HEK293 (cell line): ENCODE results near the gene AHCTF1.
"Not testable (repeated sequence)": the region's sequence is repeated elsewhere in the genome, so short reads cannot be mapped to it uniquely, and the experiment has no call there.

Experiments
- YY1 ChIP-seq: fragments of 450-650 bp; formaldehyde crosslinking; IDR thresholded peaks from 2 replicates; pipeline ENCODE4 v1.5.1; 2018; ENCODE audit warnings: missing biosample characterization, missing genetic modification characterization
- ZBTB20 ChIP-seq: fragments of 450-650 bp; formaldehyde crosslinking; IDR thresholded peaks from 2 replicates; pipeline ENCODE4 v1.5.1; 2016; ENCODE audit warnings: missing biosample characterization, missing genetic modification characterization
- ZBTB8A ChIP-seq: fragments of 450-650 bp; formaldehyde crosslinking; IDR thresholded peaks from 2 replicates; pipeline ENCODE4 v1.5.1; 2016; ENCODE audit warnings: missing biosample characterization, missing genetic modification characterization
- ZEB2 ChIP-seq: fragments of 450-650 bp; formaldehyde crosslinking; IDR thresholded peaks from 2 replicates; pipeline ENCODE4 v1.5.1; 2016; ENCODE audit warnings: missing biosample characterization, missing genetic modification characterization
- ZNF221 ChIP-seq: fragments of 450-650 bp; formaldehyde crosslinking; IDR thresholded peaks from 2 replicates; pipeline ENCODE4 v1.5.1; 2017; ENCODE audit warnings: missing biosample characterization, missing genetic modification characterization, borderline replicate concordance
- ZNF404 ChIP-seq: fragments of 450-650 bp; formaldehyde crosslinking; IDR thresholded peaks from 2 replicates; pipeline ENCODE4 v1.5.1; 2017; ENCODE audit warnings: missing biosample characterization, missing genetic modification characterization
- ZNF561 ChIP-seq: fragments of 450-650 bp; IDR thresholded peaks from 2 replicates; pipeline ENCODE4 v1.5.1; 2018; ENCODE audit warnings: missing biosample characterization, missing genetic modification characterization, borderline replicate concordance
- TF ChIP-seq, protein P1 (sequence below): fragments of 450-650 bp; formaldehyde crosslinking; IDR thresholded peaks from 2 replicates; pipeline ENCODE4 v1.5.1; 2017; ENCODE audit warnings: missing biosample characterization, missing genetic modification characterization
- TF ChIP-seq, protein P2 (sequence below): fragments of 450-650 bp; formaldehyde crosslinking; IDR thresholded peaks from 2 replicates; pipeline ENCODE4 v1.5.1; 2016; ENCODE audit warnings: missing biosample characterization, missing genetic modification characterization
- TF ChIP-seq, protein P3 (sequence below): fragments of 450-650 bp; formaldehyde crosslinking; IDR thresholded peaks from 2 replicates; pipeline ENCODE4 v1.5.1; 2016; ENCODE audit warnings: missing biosample characterization, missing genetic modification characterization
- TF ChIP-seq, protein P4 (sequence below): IDR thresholded peaks from 2 replicates; pipeline ENCODE4 v1.6.1; 2011; ENCODE audit warnings: mild to moderate bottlenecking, low read depth, low read length, borderline replicate concordance
- TF ChIP-seq, protein P5 (sequence below): fragments of 450-650 bp; formaldehyde crosslinking; IDR thresholded peaks from 2 replicates; pipeline ENCODE4 v1.5.1; 2016; ENCODE audit warnings: missing biosample characterization, missing genetic modification characterization
- TF ChIP-seq, protein P6 (sequence below): fragments of 450-650 bp; formaldehyde crosslinking; IDR thresholded peaks from 2 replicates; pipeline ENCODE4 v1.5.1; 2016; ENCODE audit warnings: missing biosample characterization, missing genetic modification characterization, low read depth
- TF ChIP-seq, protein P7 (sequence below): fragments of 450-650 bp; formaldehyde crosslinking; IDR thresholded peaks from 2 replicates; pipeline ENCODE4 v1.5.1; 2016; ENCODE audit warnings: missing biosample characterization, missing genetic modification characterization

DNA sequence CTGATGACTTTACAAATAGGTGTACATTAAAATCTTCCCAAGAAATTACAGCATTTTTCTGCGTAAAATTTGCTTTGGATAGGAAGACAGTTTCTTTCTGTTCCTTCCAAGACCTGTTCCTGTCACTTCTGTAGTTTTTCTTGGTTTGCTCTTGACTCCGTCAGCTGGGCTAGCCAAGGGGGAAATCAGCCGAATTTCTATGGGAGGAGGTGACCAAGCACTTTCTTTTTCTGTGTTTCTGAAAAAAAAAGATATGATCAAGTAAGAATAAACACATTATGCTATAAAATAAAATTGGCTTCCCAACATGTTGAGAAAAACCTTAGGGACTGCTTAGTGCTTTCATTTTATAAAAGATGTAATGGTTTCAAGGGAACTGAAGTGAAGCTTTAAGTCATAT lies 91.0 kb downstream of the AHCTF1 start:
- not testable (repeated sequence) for TF ChIP-seq ZBTB20 (tag by site-specific recombination); YY1; ZNF561 (tag by site-specific recombination); ZEB2 (tag by site-specific recombination); ZBTB8A (tag by site-specific recombination); ZNF404 (tag by site-specific recombination); ZNF221
- TF ChIP-seq, protein P1, sequence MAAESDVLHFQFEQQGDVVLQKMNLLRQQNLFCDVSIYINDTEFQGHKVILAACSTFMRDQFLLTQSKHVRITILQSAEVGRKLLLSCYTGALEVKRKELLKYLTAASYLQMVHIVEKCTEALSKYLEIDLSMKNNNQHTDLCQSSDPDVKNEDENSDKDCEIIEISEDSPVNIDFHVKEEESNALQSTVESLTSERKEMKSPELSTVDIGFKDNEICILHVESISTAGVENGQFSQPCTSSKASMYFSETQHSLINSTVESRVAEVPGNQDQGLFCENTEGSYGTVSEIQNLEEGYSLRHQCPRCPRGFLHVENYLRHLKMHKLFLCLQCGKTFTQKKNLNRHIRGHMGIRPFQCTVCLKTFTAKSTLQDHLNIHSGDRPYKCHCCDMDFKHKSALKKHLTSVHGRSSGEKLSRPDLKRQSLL (tag by site-specific recombination), result not testable (repeated sequence)
- TF ChIP-seq, protein P2, sequence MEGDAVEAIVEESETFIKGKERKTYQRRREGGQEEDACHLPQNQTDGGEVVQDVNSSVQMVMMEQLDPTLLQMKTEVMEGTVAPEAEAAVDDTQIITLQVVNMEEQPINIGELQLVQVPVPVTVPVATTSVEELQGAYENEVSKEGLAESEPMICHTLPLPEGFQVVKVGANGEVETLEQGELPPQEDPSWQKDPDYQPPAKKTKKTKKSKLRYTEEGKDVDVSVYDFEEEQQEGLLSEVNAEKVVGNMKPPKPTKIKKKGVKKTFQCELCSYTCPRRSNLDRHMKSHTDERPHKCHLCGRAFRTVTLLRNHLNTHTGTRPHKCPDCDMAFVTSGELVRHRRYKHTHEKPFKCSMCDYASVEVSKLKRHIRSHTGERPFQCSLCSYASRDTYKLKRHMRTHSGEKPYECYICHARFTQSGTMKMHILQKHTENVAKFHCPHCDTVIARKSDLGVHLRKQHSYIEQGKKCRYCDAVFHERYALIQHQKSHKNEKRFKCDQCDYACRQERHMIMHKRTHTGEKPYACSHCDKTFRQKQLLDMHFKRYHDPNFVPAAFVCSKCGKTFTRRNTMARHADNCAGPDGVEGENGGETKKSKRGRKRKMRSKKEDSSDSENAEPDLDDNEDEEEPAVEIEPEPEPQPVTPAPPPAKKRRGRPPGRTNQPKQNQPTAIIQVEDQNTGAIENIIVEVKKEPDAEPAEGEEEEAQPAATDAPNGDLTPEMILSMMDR (tag by site-specific recombination), result not testable (repeated sequence)
- TF ChIP-seq, protein P3, sequence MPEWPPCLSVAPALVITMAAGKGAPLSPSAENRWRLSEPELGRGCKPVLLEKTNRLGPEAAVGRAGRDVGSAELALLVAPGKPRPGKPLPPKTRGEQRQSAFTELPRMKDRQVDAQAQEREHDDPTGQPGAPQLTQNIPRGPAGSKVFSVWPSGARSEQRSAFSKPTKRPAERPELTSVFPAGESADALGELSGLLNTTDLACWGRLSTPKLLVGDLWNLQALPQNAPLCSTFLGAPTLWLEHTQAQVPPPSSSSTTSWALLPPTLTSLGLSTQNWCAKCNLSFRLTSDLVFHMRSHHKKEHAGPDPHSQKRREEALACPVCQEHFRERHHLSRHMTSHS, result not testable (repeated sequence)
- TF ChIP-seq, protein P4, sequence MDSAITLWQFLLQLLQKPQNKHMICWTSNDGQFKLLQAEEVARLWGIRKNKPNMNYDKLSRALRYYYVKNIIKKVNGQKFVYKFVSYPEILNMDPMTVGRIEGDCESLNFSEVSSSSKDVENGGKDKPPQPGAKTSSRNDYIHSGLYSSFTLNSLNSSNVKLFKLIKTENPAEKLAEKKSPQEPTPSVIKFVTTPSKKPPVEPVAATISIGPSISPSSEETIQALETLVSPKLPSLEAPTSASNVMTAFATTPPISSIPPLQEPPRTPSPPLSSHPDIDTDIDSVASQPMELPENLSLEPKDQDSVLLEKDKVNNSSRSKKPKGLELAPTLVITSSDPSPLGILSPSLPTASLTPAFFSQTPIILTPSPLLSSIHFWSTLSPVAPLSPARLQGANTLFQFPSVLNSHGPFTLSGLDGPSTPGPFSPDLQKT, result not testable (repeated sequence)
- TF ChIP-seq, protein P5, sequence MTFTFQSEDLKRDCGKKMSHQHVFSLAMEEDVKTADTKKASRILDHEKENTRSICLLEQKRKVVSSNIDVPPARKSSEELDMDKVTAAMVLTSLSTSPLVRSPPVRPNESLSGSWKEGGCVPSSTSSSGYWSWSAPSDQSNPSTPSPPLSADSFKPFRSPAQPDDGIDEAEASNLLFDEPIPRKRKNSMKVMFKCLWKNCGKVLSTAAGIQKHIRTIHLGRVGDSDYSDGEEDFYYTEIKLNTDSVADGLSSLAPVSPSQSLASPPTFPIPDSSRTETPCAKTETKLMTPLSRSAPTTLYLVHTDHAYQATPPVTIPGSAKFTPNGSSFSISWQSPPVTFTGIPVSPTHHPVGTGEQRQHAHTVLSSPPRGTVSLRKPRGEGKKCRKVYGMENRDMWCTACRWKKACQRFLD, result not testable (repeated sequence)
- TF ChIP-seq, protein P6, sequence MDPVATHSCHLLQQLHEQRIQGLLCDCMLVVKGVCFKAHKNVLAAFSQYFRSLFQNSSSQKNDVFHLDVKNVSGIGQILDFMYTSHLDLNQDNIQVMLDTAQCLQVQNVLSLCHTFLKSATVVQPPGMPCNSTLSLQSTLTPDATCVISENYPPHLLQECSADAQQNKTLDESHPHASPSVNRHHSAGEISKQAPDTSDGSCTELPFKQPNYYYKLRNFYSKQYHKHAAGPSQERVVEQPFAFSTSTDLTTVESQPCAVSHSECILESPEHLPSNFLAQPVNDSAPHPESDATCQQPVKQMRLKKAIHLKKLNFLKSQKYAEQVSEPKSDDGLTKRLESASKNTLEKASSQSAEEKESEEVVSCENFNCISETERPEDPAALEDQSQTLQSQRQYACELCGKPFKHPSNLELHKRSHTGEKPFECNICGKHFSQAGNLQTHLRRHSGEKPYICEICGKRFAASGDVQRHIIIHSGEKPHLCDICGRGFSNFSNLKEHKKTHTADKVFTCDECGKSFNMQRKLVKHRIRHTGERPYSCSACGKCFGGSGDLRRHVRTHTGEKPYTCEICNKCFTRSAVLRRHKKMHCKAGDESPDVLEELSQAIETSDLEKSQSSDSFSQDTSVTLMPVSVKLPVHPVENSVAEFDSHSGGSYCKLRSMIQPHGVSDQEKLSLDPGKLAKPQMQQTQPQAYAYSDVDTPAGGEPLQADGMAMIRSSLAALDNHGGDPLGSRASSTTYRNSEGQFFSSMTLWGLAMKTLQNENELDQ (tag by site-specific recombination), result not testable (repeated sequence)
- TF ChIP-seq, protein P7, sequence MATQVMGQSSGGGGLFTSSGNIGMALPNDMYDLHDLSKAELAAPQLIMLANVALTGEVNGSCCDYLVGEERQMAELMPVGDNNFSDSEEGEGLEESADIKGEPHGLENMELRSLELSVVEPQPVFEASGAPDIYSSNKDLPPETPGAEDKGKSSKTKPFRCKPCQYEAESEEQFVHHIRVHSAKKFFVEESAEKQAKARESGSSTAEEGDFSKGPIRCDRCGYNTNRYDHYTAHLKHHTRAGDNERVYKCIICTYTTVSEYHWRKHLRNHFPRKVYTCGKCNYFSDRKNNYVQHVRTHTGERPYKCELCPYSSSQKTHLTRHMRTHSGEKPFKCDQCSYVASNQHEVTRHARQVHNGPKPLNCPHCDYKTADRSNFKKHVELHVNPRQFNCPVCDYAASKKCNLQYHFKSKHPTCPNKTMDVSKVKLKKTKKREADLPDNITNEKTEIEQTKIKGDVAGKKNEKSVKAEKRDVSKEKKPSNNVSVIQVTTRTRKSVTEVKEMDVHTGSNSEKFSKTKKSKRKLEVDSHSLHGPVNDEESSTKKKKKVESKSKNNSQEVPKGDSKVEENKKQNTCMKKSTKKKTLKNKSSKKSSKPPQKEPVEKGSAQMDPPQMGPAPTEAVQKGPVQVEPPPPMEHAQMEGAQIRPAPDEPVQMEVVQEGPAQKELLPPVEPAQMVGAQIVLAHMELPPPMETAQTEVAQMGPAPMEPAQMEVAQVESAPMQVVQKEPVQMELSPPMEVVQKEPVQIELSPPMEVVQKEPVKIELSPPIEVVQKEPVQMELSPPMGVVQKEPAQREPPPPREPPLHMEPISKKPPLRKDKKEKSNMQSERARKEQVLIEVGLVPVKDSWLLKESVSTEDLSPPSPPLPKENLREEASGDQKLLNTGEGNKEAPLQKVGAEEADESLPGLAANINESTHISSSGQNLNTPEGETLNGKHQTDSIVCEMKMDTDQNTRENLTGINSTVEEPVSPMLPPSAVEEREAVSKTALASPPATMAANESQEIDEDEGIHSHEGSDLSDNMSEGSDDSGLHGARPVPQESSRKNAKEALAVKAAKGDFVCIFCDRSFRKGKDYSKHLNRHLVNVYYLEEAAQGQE (tag by site-specific recombination), result not testable (repeated sequence)
